G401.6 (cell line): ENCODE measurements around the gene SNHG17.
A peak's percentile ranks its signal among the peaks of the same experiment; 100 is the strongest.
"Not testable (repeated sequence)": the region's sequence is repeated elsewhere in the genome, so short reads cannot be mapped to it uniquely, and the experiment has no call there.

Experiments used
- FAIRE-seq: peaks from 2 replicates; lab custom pipeline; 2012; peaks lifted over from hg19 to GRCh38; lab: Jason Lieb, UNC

SNHG17 gene

GRCh38 chr20:38434770-38435554, at the start of gene SNHG17:
Gene SNHG17 (minus strand): TSS chr20:38435328.
- peak; percentile 62 for FAIRE-seq

GRCh38 chr20:38479596-38479995, 44.5 kb upstream of the SNHG17 start:
- FAIRE-seq = no peak

- no peak for FAIRE-seq
These were observed 42.6 kb upstream of the SNHG17 start for GRCh38 chr20:38477747-38478146.

- no peak for FAIRE-seq
These were observed 38.3 kb upstream of the SNHG17 start for GRCh38 chr20:38473367-38473795.

- peak; percentile 96 for FAIRE-seq
These were observed 37.6 kb upstream of the SNHG17 start, which contains the start of gene RALGAPB for GRCh38 chr20:38472513-38473366. Gene RALGAPB (plus strand): TSS chr20:38472843. CDS start chr20:38488433, 15,590 bp downstream.

GRCh38 chr20:38471987-38472512, 36.9 kb upstream of the SNHG17 start:
- FAIRE-seq = no peak

GRCh38 chr20:38471245-38471644, 36.1 kb upstream of the SNHG17 start:
- no peak for FAIRE-seq

- FAIRE-seq = no peak
These were observed 31.9 kb upstream of the SNHG17 start for GRCh38 chr20:38466983-38467382.

- no peak for FAIRE-seq
These were observed 31.0 kb upstream of the SNHG17 start for GRCh38 chr20:38466171-38466570.

- not testable (repeated sequence) for FAIRE-seq
These were observed 26.4 kb upstream of the SNHG17 start for GRCh38 chr20:38461569-38461968.

- FAIRE-seq = not testable (repeated sequence)
These were observed 26.0 kb upstream of the SNHG17 start for GRCh38 chr20:38461167-38461566.

GRCh38 chr20:38460631-38461030, 25.5 kb upstream of the SNHG17 start:
- not testable (repeated sequence) for FAIRE-seq

- FAIRE-seq = no peak
These were observed 25.0 kb upstream of the SNHG17 start for GRCh38 chr20:38460040-38460623.

GRCh38 chr20:38458314-38458713, 23.2 kb upstream of the SNHG17 start:
- no peak for FAIRE-seq

GRCh38 chr20:38454556-38455473, 19.7 kb upstream of the SNHG17 start:
- no peak for FAIRE-seq

GRCh38 chr20:38453941-38454340, 18.8 kb upstream of the SNHG17 start:
- FAIRE-seq = no peak

GRCh38 chr20:38452880-38453624, 17.9 kb upstream of the SNHG17 start:
- no peak for FAIRE-seq

- no peak for FAIRE-seq
These were observed 15.4 kb upstream of the SNHG17 start for GRCh38 chr20:38450412-38450975.

GRCh38 chr20:38449046-38449445, 13.9 kb upstream of the SNHG17 start:
- no peak for FAIRE-seq

GRCh38 chr20:38447931-38448675, 13.0 kb upstream of the SNHG17 start:
- no peak for FAIRE-seq
